Muscle of back (tissue), 11 donors: ENCODE data around the gene SYNPR. TPM values are rescaled to one million over a fixed set of nuclear protein-coding genes. Genes with fewer than 3 reads are reported as not detected.
A peak's percentile ranks its signal among the peaks of the same experiment; 100 is the strongest.

Experiments used
- DNase-seq, 3 donors: peaks; one replicate each; pipeline versions ENCODE4 v3.0.0 to v3.0.0-alpha.2; 2013
- polyA plus RNA-seq, 10 donors: library from polyadenylated mRNA; unstranded; fragments of 120-200 nt; gene quantifications; one replicate each; pipeline ENCODE4 v1.2.1, GENCODE V29; 2013; ENCODE audit not compliant: insufficient read length in 10 of 10

The SYNPR gene
- polyA plus RNA-seq, 10 donors: 0.25 TPM; not detected in 9

GRCh38 chr3:63303238-63303637, 25.1 kb downstream of the SYNPR start:
- DNase-seq: no peak

- DNase-seq: no peak
Observed at GRCh38 chr3:63304421-63304820, 26.3 kb downstream of the SYNPR start.

- DNase-seq: no peak
Observed at GRCh38 chr3:63308072-63308471, 30.0 kb downstream of the SYNPR start.

- no peak for DNase-seq
Observed at GRCh38 chr3:63309768-63310167, 31.7 kb downstream of the SYNPR start.

- no peak for DNase-seq
Observed at GRCh38 chr3:63323766-63324165, 45.7 kb downstream of the SYNPR start.

- DNase-seq: no peak
Observed at GRCh38 chr3:63324621-63325020, 46.5 kb downstream of the SYNPR start.

GRCh38 chr3:63325386-63325785, 47.3 kb downstream of the SYNPR start:
- DNase-seq: no peak

GRCh38 chr3:63328365-63328764, 50.3 kb downstream of the SYNPR start:
- no peak for DNase-seq

- no peak for DNase-seq
Observed at GRCh38 chr3:63331520-63331919, 53.4 kb downstream of the SYNPR start.

GRCh38 chr3:63333815-63334214, 55.7 kb downstream of the SYNPR start:
- DNase-seq: no peak

GRCh38 chr3:63338351-63338750, 60.2 kb downstream of the SYNPR start:
- DNase-seq: peak in 2 of 3 donors; percentile 30 to 41

GRCh38 chr3:63343674-63344073, 65.6 kb downstream of the SYNPR start:
- DNase-seq: peak; percentile 87 to 96 (median 93)

GRCh38 chr3:63344661-63345060, 66.6 kb downstream of the SYNPR start:
- no peak for DNase-seq

GRCh38 chr3:63349583-63350573, 71.8 kb downstream of the SYNPR start:
- DNase-seq: peak; percentile 43 to 67 (median 48)

- DNase-seq: peak; percentile 43 to 65 (median 47)
Observed at GRCh38 chr3:63351159-63352007, 73.3 kb downstream of the SYNPR start.

- DNase-seq: no peak
Observed at GRCh38 chr3:63352008-63352279, 73.8 kb downstream of the SYNPR start.

GRCh38 chr3:63353383-63353782, 75.3 kb downstream of the SYNPR start:
- DNase-seq: no peak

- DNase-seq: no peak
Observed at GRCh38 chr3:63354160-63354559, 76.1 kb downstream of the SYNPR start.

- peak in 1 of 3 donors; percentile 69 for DNase-seq
Observed at GRCh38 chr3:63355809-63356208, 77.7 kb downstream of the SYNPR start.

GRCh38 chr3:63364495-63364894, 86.4 kb downstream of the SYNPR start:
- peak in 2 of 3 donors; percentile 16 to 24 for DNase-seq

GRCh38 chr3:63364910-63365309, 86.8 kb downstream of the SYNPR start:
- DNase-seq: no peak

GRCh38 chr3:63365671-63366070, 87.6 kb downstream of the SYNPR start:
- no peak for DNase-seq

GRCh38 chr3:63370094-63370493, 92.0 kb downstream of the SYNPR start:
- no peak for DNase-seq
